ENCODE results near the gene CNN3.

The CNN3 gene

GRCh38 chr1:94887106-94887505 lies 39.8 kb downstream of the CNN3 start:
- DNase-seq = no peak

DNA sequence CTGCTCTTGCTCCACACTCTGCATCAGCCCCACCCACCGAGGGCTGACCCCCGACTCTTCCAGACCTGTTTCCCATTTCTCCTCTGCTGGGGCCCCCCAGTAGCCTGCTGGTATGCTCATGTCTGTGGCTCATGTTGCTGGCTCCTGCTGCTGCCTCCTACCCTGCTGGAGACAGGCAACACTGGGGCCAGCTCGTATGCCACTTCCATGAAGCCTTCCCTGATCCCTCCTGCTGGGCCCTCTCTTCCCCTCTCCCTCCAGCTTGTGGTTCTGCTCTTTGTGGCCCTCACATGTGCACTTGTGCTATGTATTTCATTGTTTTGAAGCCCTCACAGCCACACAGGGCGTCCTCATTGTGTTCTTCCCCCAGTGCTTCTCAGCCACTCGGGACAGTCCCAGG lies 40.5 kb downstream of the CNN3 start:
- no peak for DNase-seq

DNA sequence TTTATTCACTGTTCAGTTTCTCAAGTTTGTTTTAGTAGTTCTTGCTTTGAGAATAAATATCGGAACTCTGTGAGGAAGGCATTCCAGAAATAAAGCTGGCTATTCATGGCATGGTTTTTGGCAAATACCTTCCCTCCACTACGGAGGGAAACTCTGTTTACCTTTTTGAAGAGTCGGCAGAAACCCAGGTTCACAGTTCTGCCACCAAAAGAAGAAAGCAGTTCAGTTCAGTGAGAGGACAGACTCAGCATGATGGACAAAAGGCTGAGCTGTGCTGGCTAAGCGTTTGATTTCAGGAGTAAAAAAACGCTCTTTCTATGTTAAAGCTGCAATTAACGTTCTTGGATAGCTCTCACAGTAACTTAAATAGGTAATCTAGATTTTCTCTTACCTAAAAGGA lies 42.4 kb downstream of the CNN3 start:
- DNase-seq = no peak

- no peak for DNase-seq
Measured at GRCh38 chr1:94884106-94884505, 42.8 kb downstream of the CNN3 start.

- DNase-seq = no peak
Measured at GRCh38 chr1:94883691-94884090, 43.2 kb downstream of the CNN3 start.

GRCh38 chr1:94878329-94878728 lies 48.6 kb downstream of the CNN3 start:
- DNase-seq = no peak

DNA sequence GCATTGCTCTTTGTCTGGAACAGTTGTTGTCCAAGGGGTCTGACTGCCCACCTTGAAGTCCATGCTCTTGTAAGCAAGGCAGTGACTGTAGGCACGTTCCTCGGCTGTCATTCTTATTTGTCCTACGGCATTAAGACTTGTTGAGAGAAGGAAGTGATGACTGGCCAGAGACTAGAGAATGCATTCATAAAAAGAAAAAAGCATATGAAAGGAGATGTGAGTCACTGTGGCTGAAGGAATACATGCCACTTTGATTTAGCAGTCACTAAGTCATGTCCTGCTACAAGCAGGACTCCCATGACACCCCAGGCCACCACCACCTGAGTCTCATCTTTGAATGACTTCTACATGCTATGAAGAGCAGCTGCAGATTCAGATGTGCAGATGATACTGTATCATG lies 50.5 kb downstream of the CNN3 start:
- DNase-seq = no peak

DNA sequence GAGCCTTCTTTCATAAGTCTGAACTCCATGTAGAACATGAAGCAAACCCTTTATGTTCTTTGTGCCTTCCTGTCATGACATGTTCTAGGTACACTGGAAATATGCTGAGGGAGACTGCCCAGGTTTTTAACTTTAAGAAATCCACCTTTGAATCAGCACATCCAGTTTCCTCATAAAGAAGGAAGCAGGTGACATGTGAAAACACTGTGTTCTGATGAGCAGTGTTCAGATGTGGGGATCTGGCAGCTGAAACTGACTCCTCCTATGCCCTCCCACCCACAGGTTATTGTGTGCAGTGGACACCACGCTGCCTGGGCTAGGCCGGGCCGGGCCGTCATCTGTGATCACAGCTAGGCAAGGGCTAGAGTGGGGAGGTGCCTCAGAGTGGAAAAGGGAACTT lies 51.1 kb downstream of the CNN3 start:
- DNase-seq = no peak

- no peak for DNase-seq
Measured at GRCh38 chr1:94874423-94874822, 52.5 kb downstream of the CNN3 start.

DNA sequence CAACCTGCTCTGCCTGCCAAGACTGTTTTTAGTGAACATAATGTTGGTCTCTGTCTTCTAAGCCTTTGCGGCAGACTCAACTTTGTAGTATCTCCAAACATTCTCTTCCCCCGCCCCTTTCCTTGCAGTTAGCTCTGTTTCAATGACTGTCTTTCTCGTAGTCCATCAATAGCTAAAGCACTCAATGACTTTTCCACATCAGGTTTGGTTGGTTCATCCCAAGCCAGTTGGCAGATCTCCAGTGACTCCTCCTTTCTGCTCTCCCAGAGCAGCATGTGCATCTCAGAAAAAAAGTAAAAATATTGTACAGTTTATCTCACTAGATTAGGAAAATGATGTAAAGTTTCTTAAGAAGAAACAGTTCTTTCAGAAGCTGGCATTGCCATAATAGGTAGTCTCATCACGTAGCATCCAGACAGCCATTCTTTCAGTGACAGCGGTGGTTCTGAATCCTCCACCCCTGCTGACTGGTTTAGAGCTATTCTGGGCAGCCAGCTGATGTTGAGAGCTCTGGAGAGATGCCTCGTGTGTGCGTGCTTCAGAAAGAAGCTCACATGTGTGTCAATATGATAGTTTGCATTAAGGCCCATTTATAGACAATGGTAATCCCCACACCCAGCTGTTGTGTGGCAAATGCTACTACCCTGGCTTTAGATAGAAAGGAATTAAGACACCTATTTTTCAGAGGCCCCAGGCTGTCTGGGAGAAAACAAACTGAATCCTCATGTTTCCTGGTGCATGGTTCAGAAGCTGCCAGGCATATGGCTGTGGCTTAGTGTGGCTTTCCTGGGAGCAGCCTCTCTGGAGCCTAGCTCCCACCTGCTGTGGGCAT lies 53.2 kb downstream of the CNN3 start:
- DNase-seq = peak; percentile 35

DNA sequence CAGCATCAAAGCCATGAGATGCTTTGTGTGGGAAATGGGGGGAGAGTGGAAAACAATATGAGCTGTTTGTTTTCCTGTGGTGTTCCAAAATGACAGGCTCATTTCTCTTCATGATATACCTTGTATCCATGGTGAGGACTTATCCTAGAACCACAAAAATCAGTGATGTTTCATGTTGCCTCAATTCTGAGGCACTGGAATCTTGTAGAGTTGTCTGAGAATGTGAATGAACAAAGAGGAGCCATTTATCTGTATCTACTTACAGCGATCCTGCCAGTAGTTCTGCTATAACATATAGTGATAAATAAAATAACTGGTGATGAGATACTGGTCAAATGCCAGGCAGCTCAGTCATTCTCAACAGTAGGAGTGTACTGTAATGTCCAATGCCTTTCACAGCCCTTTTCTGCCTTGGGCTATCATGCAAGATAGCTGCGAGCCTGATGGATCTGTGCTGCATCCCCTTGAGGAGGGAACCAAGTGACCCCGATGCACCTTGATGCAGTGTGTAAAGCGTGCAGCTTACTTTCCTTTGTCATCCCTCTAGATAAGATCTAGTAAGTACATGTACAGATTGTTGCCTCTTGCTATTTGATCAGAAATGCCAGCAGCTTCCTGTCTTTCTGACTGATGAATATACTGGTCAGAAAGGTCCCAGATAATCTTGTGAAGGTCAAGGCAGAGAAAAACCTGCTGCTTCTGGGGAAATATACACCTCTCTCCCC lies 54.0 kb downstream of the CNN3 start:
- no peak for DNase-seq

DNA sequence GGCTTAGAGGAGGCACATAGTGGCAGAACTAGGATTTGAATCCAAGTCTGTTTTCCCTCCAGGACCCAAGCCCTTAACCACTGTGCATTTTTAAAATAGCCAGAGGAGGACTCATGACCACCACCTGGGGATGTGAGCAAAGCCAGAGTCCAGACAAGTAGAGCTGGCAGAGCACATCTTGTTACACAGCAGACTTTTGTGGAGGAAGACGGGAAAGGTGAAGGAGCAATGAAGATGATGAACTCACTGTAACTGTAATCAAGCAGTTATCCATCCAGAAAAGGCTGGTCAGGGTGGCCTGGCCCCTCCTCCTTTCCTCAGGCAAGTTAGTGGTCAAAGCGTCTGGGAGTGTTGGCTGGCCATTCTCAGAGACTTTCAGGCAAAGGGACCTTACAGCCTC lies 55.9 kb downstream of the CNN3 start:
- no peak for DNase-seq

DNA sequence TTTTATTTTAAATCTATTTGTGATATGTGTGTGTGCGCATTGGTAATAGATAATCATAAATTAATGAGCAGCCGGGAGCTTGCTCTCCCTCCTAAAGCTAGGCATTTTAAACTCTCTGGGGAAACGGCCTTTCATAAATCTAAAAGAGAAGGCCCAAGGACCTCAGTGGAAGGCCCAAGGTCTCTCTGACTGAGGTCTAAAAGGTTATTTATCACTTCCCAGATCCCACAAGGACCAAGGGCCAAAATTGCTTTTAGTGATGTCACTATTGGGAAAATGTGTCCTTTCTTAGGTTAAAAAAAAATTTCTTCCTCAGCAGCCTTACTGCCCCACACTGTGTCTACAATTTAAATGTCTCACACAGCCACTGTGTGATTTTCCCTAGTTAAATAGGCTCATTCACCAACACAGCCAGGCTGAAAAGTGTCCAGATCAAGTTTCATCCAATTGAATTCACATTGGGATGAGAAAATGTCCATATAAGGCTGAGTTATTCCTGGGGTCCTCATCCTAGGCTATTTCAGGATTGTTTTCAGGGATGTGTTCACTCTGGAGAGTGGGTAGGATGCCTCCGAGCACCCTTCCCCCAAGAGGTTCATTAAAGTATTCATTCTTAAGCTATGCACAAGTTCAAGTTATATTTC lies 60.6 kb downstream of the CNN3 start:
- no peak for DNase-seq

DNA sequence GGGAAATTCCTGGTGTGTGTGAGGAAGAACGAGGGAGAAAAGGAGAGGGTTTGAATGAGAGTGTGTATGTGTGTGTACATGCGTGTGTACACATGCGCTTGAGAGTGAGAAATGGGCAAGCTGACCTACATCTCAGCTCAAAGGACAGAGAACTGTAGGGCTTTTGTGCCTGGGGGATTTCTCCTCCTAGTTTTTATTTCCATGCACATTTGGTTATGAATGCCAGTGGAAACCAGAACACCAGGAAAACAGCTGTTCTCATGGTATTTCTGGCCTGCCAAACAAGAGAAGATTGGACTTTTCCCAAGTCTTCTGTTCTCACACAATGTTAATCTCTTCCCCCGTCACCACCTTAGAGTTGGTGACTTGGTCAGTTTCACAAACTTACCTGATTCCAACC lies 61.5 kb downstream of the CNN3 start:
- DNase-seq = no peak

DNA sequence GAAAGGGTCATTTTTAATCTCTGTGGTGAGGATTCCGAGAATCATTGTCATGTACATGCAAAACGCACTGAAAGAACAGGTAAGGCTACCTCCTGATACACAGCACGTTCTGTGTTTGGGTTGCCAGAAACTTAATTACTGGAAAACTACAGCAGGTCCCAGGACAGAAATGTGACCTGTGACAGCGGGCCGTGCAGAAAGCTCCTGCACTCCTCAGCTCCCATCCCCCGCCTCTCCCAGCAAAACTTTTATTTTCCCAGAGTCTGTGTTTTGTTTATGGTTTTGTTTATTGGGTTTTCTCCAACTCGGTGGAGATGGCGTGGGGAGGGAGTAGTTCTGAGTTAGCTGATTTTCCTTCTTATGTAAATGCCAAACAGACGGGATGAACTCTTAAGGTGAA lies 62.1 kb downstream of the CNN3 start:
- no peak for DNase-seq

- DNase-seq = no peak
Measured at GRCh38 chr1:94863919-94864318, 63.0 kb downstream of the CNN3 start.

DNA sequence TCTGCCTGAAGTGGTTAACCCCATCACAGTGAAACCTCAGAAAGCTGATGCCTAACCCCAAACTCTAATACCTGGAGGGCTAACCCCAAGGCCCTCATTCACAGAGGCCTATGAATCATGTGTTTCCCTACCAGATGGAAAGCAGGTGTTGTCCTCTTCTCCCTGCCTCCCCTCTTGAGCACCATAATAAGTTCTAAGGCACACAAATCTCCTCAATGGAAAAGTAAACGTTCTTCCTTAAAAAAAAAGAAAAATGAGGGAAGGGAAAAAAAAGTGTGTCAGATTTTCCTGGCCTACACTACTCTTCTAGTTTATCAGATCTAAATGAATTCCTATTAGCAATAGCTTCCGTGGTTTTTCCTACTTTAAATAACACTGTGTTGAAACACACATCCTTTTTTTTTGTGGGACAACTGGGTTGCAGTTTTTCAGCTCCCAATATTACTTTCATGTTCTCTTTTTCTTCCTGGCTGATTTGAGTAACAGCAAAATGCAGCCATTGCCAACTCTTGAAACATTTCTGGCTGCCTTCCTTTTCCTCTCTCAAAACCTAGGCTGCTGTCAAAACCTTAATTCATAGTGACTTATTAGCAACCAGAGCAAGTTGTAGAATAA lies 63.5 kb downstream of the CNN3 start:
- no peak for DNase-seq

DNA sequence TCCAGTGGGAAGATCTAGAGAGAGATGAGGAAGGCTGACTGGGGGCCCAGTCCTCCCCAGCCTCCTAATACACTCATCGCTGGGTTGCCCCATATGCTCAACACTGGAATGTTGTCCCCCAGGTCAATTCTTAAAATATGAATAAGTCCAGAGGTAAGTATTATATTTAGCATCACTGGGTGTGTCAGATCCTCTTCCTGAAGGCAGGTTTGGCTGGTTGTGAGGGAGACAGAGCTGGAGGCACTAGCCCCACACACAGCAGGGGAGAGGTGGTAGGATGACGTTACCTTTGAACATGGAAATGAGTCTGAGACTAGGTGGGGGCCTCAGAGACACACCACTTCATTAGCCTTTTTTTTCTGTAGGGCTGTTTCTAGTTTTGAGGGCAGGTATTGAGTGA lies 64.2 kb downstream of the CNN3 start:
- DNase-seq = no peak

GRCh38 chr1:94859174-94859573 lies 67.7 kb downstream of the CNN3 start:
- DNase-seq = no peak

DNA sequence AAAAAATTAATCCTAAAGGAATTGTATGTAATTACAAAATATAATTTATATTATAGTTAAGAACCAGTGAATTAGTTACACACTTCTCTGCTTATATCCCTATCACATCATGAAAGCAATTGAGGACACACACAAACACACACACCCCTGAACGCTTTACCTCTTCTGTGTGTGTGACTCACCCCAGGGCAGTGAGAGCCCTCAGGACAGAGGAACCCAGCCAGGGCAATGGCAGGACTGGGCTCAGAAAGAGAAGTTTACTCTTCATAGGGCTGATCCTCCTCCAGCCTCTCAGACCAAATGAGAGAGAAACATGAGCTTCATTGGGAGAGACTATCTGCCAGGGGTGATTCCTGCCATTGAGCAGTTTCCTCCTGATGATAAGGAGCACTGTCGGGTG lies 68.6 kb downstream of the CNN3 start:
- no peak for DNase-seq

DNA sequence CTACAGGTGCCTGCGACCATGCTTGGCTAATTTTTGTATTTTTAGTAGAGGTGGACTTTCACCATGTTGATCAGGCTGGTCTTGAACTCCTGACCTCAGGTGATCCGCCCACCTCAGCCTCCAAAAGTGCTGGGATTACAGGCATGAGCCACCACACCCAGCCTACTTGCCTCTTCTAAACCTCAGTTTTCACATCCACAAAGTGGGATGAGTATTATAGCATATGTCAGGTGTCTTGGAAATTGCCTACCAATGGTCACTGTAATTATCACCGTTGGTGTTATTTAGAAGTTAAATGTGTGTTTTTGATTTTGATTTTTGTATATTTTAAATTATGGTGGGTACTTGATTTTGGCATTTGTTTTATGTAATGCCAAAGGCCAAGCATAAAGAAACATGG lies 70.0 kb downstream of the CNN3 start:
- DNase-seq = no peak

- no peak for DNase-seq
Measured at GRCh38 chr1:94856004-94856403, 70.9 kb downstream of the CNN3 start.

- DNase-seq = no peak
Measured at GRCh38 chr1:94855307-94855700, 71.6 kb downstream of the CNN3 start.

Measured in NCI-H1694 treated with DMSO at 0.1 percent for 48 hours (cell line).